Activated CD4-positive, alpha-beta T cell treated with anti-CD3 and anti-CD28 coated beads, Interleukin-2, amount 10 ng/mL, durations not matched to agents 7 days and 5 days (primary cell): Measurements from ENCODE around the gene CEMIP. TPM values are rescaled to one million over a fixed set of nuclear protein-coding genes. Genes with fewer than 3 reads are reported as not detected.

Experiments used
- CTCF ChIA-PET: fragments of 350-600 bp; sonication (Branson Sonifier 250); formaldehyde crosslinking; loops from one replicate; lab custom pipeline; 2021; ENCODE audit warnings: antibody characterized with exemption; lab: Charles Lee
- POLR2A ChIA-PET: fragments of 350-600 bp; sonication (Branson Sonifier 250); formaldehyde crosslinking; loops from one replicate; lab custom pipeline; 2021; ENCODE audit warnings: antibody characterized with exemption; lab: Charles Lee
- DNase-seq: peaks from one replicate; pipeline ENCODE4 v3.0.0-alpha.2; 2020
- H3K27ac Mint-ChIP-seq: one replicate; pipeline ENCODE4 v1.8.0; 2021; ENCODE audit warnings: mild to moderate bottlenecking, moderate library complexity, mixed read lengths
- H3K27me3 Mint-ChIP-seq: one replicate; pipeline ENCODE4 v1.8.0; 2021; ENCODE audit warnings: mixed read lengths
- H3K36me3 Mint-ChIP-seq: one replicate; pipeline ENCODE4 v1.8.0; 2021; ENCODE audit warnings: low read depth, mixed read lengths
- H3K4me1 Mint-ChIP-seq: one replicate; pipeline ENCODE4 v1.8.0; 2021; ENCODE audit warnings: mixed read lengths
- H3K4me3 Mint-ChIP-seq: one replicate; pipeline ENCODE4 v1.8.0; 2021; ENCODE audit warnings: mild to moderate bottlenecking, moderate library complexity, mixed read lengths
- H3K9me3 Mint-ChIP-seq: one replicate; pipeline ENCODE4 v1.8.0; 2021; ENCODE audit warnings: mixed read lengths
- total RNA-seq, 2 experiments: library from RNA; stranded (reverse); gene quantifications; one replicate each; pipeline ENCODE4 v1.2.3, GENCODE V29; 2021

Gene CEMIP, protein sequence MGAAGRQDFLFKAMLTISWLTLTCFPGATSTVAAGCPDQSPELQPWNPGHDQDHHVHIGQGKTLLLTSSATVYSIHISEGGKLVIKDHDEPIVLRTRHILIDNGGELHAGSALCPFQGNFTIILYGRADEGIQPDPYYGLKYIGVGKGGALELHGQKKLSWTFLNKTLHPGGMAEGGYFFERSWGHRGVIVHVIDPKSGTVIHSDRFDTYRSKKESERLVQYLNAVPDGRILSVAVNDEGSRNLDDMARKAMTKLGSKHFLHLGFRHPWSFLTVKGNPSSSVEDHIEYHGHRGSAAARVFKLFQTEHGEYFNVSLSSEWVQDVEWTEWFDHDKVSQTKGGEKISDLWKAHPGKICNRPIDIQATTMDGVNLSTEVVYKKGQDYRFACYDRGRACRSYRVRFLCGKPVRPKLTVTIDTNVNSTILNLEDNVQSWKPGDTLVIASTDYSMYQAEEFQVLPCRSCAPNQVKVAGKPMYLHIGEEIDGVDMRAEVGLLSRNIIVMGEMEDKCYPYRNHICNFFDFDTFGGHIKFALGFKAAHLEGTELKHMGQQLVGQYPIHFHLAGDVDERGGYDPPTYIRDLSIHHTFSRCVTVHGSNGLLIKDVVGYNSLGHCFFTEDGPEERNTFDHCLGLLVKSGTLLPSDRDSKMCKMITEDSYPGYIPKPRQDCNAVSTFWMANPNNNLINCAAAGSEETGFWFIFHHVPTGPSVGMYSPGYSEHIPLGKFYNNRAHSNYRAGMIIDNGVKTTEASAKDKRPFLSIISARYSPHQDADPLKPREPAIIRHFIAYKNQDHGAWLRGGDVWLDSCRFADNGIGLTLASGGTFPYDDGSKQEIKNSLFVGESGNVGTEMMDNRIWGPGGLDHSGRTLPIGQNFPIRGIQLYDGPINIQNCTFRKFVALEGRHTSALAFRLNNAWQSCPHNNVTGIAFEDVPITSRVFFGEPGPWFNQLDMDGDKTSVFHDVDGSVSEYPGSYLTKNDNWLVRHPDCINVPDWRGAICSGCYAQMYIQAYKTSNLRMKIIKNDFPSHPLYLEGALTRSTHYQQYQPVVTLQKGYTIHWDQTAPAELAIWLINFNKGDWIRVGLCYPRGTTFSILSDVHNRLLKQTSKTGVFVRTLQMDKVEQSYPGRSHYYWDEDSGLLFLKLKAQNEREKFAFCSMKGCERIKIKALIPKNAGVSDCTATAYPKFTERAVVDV (N-terminal part only)
- not detected for total RNA-seq

DNA sequence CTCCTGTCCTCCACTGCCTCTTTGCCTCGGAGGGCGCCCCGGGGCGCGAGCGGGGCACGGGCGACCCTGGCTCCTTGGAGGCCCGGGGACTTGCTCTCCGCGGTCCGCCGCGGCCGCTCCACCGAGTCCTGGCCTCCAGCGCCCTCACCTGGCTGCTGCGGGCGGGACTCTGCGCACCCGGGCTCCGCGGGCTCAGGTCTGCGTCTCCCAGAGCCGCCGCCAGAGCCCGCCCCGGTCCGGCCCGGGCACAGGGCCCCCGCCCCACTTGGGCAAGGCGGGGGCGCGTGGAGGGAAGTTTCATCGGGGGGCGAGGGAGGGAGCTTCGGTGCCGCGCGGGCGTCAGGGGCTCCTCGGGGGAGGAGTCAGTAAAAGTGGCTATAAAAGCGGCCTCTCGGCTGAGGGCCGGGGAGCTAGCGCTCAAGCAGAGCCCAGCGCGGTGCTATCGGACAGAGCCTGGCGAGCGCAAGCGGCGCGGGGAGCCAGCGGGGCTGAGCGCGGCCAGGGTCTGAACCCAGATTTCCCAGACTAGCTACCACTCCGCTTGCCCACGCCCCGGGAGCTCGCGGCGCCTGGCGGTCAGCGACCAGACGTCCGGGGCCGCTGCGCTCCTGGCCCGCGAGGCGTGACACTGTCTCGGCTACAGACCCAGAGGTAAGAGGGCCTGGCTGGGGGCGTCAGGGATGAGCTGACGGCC, at the start of gene CEMIP:
TSS of gene CEMIP (plus strand) at position 407 of the 694 bp plus-strand sequence. CDS start 94,510 bp downstream, outside the sequence.
- no peaks in the 10 kb centered on the region for H3K9me3 Mint-ChIP-seq
- no peak within 1 kb of the TSS for H3K27ac Mint-ChIP-seq
- H3K27me3 Mint-ChIP-seq, result peaks cover 56% of the 10 kb centered on the region
- POLR2A ChIA-PET, result no interaction called here
- no peaks in the 10 kb centered on the region for H3K36me3 Mint-ChIP-seq
- CTCF ChIA-PET, result interaction anchor here (0.6 to 1.2 kb wide), 6 partner anchors 136 to 360 kb away, joined by 3 to 4 read pairs (median 3); no protein-coding TSS in a partner anchor
- H3K4me1 Mint-ChIP-seq, result peaks cover 26% of the 10 kb centered on the region
- DNase-seq, result peak; percentile 46
- peak within 1 kb of the TSS; percentile 61 for H3K4me3 Mint-ChIP-seq

- Mint-ChIP-seq H3K4me3 (no peak overlapping the region), H3K4me1 (peaks cover 1% of the 10 kb centered on the region), H3K36me3 (no peaks in the 10 kb centered on the region), H3K27ac (no peak overlapping the region), H3K27me3 (no peaks in the 10 kb centered on the region), H3K9me3 (no peaks in the 10 kb centered on the region)
- POLR2A ChIA-PET, result no interaction called here
- CTCF ChIA-PET, result no interaction called here
- no peak for DNase-seq
Measured at GRCh38 chr15:80730387-80730786, 48.8 kb upstream of the CEMIP start.

DNA sequence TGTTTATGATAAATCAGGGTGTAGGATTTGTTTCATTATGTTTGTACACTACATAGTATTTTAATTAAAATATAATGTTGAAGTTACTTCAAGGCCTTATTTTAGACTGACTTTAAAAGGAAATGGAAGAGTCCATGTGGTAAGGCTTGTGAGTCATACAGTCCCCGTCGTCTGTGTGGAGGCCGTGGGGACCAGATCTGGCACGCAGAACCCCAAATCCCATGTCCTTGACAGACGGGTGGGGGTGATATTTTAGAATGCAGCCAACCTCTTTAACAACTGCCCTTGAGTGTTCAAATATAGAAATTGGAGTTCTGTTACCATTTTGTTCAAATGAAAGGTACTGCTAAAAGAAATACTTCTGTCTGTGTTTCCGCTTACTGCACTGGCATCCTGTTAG, 48.2 kb upstream of the CEMIP start:
- Mint-ChIP-seq H3K4me3 (no peak overlapping the region), H3K9me3 (no peaks in the 10 kb centered on the region), H3K4me1 (peaks cover 1% of the 10 kb centered on the region), H3K27ac (no peak overlapping the region), H3K27me3 (no peaks in the 10 kb centered on the region), H3K36me3 (no peaks in the 10 kb centered on the region)
- no peak for DNase-seq
- ChIA-PET CTCF (no interaction called here), POLR2A (no interaction called here)

DNA sequence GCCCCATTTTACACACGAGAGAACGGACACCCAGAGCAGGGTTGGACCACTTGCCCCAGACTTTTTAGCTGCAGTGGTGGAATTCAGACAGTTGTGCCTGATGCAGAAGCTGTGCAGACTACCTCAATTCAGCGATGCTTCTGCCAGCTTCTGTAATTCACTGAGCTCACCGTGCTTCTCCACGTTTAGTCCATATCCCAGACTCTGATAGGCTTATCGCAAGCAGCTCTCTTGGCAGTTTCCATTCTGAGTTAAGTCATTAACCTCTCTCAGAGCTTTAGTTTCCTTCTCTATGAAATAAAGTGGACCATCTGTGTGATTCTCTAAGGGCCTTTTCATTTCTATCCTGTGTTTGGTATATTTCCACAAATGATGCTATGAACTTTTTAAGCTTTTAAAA, 47.0 kb upstream of the CEMIP start:
- DNase-seq, result no peak
- no peaks in the 10 kb centered on the region for H3K36me3 Mint-ChIP-seq
- H3K9me3 Mint-ChIP-seq, result no peaks in the 10 kb centered on the region
- CTCF ChIA-PET, result interaction anchor here (0.7 to 1.2 kb wide), 2 partner anchors 20 to 24 kb away, joined by 3 read pairs; no protein-coding TSS in a partner anchor
- POLR2A ChIA-PET, result no interaction called here
- H3K27me3 Mint-ChIP-seq, result no peaks in the 10 kb centered on the region
- H3K27ac Mint-ChIP-seq, result no peak overlapping the region
- H3K4me1 Mint-ChIP-seq, result peaks cover 1% of the 10 kb centered on the region
- H3K4me3 Mint-ChIP-seq, result no peak overlapping the region

DNA sequence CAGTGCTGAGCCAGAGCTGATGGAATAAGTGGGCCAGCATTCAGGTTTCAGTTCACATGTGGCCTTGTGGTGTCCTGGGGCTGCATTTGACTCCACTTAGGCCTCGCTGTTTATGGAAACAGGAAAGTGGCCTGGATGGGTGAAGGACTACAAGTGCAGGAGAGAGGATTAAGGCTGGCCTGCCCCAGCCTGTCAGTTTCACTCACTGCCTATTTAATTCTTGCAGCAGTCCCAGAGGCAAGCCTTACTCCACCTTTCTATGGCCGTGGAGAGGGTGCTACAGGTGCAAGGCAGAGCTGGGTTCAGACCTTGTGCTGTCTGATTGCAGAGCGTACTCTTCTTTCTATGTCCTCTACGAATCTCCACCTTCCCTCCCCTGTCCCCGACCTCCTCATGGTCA, 46.4 kb upstream of the CEMIP start:
- peaks cover 1% of the 10 kb centered on the region for H3K4me1 Mint-ChIP-seq
- H3K4me3 Mint-ChIP-seq, result no peak overlapping the region
- no peak overlapping the region for H3K27ac Mint-ChIP-seq
- no peaks in the 10 kb centered on the region for H3K27me3 Mint-ChIP-seq
- ChIA-PET POLR2A (no interaction called here), CTCF (interaction anchor here (1.2 kb wide), 1 partner anchor 23 kb away, joined by 3 read pairs; no protein-coding TSS in a partner anchor)
- no peaks in the 10 kb centered on the region for H3K9me3 Mint-ChIP-seq
- no peak for DNase-seq
- no peaks in the 10 kb centered on the region for H3K36me3 Mint-ChIP-seq

GRCh38 chr15:80733460-80733859, 45.7 kb upstream of the CEMIP start:
- CTCF ChIA-PET, result interaction anchor here (1.2 to 1.4 kb wide), 3 partner anchors 11 to 23 kb away, joined by 3 read pairs; no protein-coding TSS in a partner anchor
- Mint-ChIP-seq H3K36me3 (no peaks in the 10 kb centered on the region), H3K27me3 (no peaks in the 10 kb centered on the region), H3K27ac (no peak overlapping the region), H3K9me3 (no peaks in the 10 kb centered on the region), H3K4me1 (peaks cover 1% of the 10 kb centered on the region), H3K4me3 (no peak overlapping the region)
- no peak for DNase-seq
- POLR2A ChIA-PET, result no interaction called here

GRCh38 chr15:80735344-80735743, 43.8 kb upstream of the CEMIP start:
- H3K27me3 Mint-ChIP-seq, result no peaks in the 10 kb centered on the region
- ChIA-PET CTCF (interaction anchor here (0.5 kb wide), 1 partner anchor 36 kb away, joined by 3 read pairs; no protein-coding TSS in a partner anchor), POLR2A (no interaction called here)
- DNase-seq, result no peak
- H3K36me3 Mint-ChIP-seq, result no peaks in the 10 kb centered on the region
- no peak overlapping the region for H3K4me3 Mint-ChIP-seq
- no peak overlapping the region for H3K27ac Mint-ChIP-seq
- peaks cover 1% of the 10 kb centered on the region for H3K4me1 Mint-ChIP-seq
- H3K9me3 Mint-ChIP-seq, result no peaks in the 10 kb centered on the region

DNA sequence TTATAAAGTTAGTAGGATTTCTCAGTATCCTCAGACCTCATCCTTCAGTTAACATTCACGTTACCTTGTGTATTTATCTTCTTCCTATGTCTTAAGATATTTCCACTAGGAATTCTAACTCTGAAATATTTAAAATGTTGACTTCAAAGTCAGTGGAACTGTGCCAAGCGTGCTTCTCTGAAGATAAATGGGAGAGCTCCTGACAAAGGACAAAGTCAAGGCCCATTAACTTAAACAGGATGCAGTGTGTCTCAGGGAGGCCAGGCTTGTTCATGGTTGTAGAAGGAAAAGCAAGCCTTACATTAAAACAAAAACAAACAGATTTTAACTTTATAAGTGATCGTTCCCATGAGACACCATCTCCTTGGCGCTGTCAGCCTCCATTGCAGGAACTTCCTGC, 42.6 kb upstream of the CEMIP start:
- Mint-ChIP-seq H3K4me3 (no peak overlapping the region), H3K27ac (no peak overlapping the region), H3K36me3 (no peaks in the 10 kb centered on the region), H3K27me3 (no peaks in the 10 kb centered on the region), H3K4me1 (no peaks in the 10 kb centered on the region), H3K9me3 (no peaks in the 10 kb centered on the region)
- POLR2A ChIA-PET, result no interaction called here
- no peak for DNase-seq
- CTCF ChIA-PET, result no interaction called here

DNA sequence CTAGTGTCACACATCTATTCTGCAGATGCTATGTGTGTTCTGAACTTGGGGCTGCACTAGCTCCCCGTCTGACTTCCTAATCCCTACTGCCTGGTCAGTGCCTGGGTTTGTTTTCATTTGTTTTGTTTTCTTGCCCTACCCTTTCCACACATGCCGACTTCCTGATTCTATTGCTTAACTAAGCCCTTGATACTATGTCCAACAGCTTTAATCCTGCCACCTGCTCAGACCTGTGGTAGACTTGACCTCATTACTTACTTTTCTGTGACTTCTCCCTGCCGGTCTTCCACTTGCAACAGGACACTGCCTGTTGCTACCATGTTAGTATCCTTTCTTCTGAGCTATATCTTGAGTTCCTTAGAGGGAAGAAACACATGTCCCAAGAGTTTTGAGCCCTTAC, 39.3 kb upstream of the CEMIP start:
- no peak for DNase-seq
- Mint-ChIP-seq H3K36me3 (no peaks in the 10 kb centered on the region), H3K4me1 (no peaks in the 10 kb centered on the region), H3K9me3 (no peaks in the 10 kb centered on the region), H3K27ac (no peak overlapping the region), H3K4me3 (no peak overlapping the region), H3K27me3 (no peaks in the 10 kb centered on the region)
- ChIA-PET POLR2A (no interaction called here), CTCF (interaction anchor here (1.7 kb wide), 1 partner anchor 228 kb away, joined by 3 read pairs; no protein-coding TSS in a partner anchor)

- no peak overlapping the region for H3K4me3 Mint-ChIP-seq
- no peaks in the 10 kb centered on the region for H3K27me3 Mint-ChIP-seq
- no peak for DNase-seq
- no peaks in the 10 kb centered on the region for H3K4me1 Mint-ChIP-seq
- no peaks in the 10 kb centered on the region for H3K9me3 Mint-ChIP-seq
- H3K27ac Mint-ChIP-seq, result no peak overlapping the region
- CTCF ChIA-PET, result no interaction called here
- peaks cover 3% of the 10 kb centered on the region for H3K36me3 Mint-ChIP-seq
- POLR2A ChIA-PET, result no interaction called here
Measured at GRCh38 chr15:80742081-80742480, 37.1 kb upstream of the CEMIP start.

GRCh38 chr15:80743189-80743833, 35.9 kb upstream of the CEMIP start:
- Mint-ChIP-seq H3K4me3 (no peak overlapping the region), H3K9me3 (no peaks in the 10 kb centered on the region), H3K36me3 (peaks cover 3% of the 10 kb centered on the region), H3K27ac (no peak overlapping the region), H3K4me1 (no peaks in the 10 kb centered on the region), H3K27me3 (no peaks in the 10 kb centered on the region)
- ChIA-PET CTCF (interaction anchor here (1.3 kb wide), 1 partner anchor 9 kb away, joined by 3 read pairs; no protein-coding TSS in a partner anchor), POLR2A (no interaction called here)
- no peak for DNase-seq
